ENCODE results near the gene TSPAN9.

TSPAN9 gene

DNA sequence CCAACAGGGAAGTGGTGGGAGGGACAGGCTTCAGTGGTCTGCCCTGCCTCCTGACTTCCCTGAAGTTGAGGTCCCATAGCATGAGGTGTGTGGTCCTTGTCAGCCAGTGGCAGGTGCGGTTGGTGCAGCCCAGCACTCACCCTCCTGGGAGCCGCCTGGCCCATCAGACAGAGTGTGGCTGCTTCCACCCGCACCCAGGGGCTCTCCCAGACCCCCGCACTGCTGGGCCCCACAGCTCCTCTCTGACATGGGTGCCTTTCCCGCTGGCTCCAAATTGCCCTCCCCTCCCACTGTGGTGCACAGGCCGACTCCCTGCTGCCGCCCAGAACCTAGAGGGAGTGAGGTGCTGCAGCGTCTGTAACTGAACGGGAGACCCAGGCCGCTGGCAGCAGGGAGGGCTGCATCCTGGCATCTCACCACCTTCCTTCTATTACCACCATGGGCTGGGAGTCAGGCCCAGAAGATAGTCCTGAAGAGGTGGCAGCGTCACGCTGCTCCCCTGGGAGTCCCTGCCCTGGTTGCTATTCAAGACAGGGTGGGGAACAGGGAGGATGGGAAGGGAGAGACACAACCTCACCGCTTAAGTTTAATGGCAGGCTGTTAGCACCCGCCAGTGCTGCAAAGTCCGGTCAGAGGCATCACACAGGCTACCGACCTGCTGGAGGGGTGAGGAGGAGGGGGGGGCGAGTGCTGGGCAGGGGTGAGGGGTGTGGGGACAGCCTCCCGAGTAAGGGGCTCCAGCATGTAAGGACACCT lies 233.3 kb downstream of the TSPAN9 start:
- H3K27me3 Mint-ChIP-seq (ENCODE audit: low read depth), result peaks cover 55% of the 10 kb centered on the region
- H3K27ac Mint-ChIP-seq, result no peak overlapping the region
- H3K4me1 Mint-ChIP-seq, result peaks cover 46% of the 10 kb centered on the region
- TF ChIP-seq CTCF (IDR thresholded peaks at IDR 0.05; ENCODE audit: unreplicated experiment in 3 of 3), result no peak
- no peaks in the 10 kb centered on the region for H3K9me3 Mint-ChIP-seq
- no peaks in the 10 kb centered on the region for H3K36me3 Mint-ChIP-seq (ENCODE audit: low read depth)
- no peak overlapping the region for H3K4me3 Mint-ChIP-seq

DNA sequence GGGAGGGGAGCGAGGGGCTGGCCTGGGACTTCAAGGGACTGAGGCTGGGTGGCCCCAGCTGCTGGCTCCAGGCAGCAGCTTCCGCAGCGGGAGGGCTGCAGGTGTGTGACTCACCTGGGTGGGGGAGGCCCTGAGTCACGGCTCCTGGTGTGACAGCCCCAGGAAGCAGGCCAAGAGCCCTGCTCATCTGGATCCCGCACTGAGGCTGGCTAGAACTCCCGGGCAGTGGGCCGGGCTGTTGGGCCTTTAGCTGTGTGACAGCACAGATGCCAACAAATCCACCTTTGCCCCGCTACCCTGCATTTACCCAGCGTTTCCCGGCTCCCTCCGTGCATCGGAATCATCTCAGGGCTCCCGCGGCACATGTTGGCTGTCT lies 233.8 kb downstream of the TSPAN9 start:
- no peak for TF ChIP-seq CTCF (IDR thresholded peaks at IDR 0.05; ENCODE audit: unreplicated experiment in 3 of 3)
- Mint-ChIP-seq H3K27ac (no peak overlapping the region), H3K36me3 (ENCODE audit: low read depth) (no peaks in the 10 kb centered on the region), H3K4me3 (no peak overlapping the region), H3K4me1 (peaks cover 50% of the 10 kb centered on the region), H3K9me3 (no peaks in the 10 kb centered on the region), H3K27me3 (ENCODE audit: low read depth) (peaks cover 58% of the 10 kb centered on the region)

- Mint-ChIP-seq H3K27ac (no peak overlapping the region), H3K9me3 (no peaks in the 10 kb centered on the region), H3K27me3 (ENCODE audit: low read depth) (peaks cover 56% of the 10 kb centered on the region), H3K4me1 (peaks cover 46% of the 10 kb centered on the region), H3K4me3 (no peak overlapping the region), H3K36me3 (ENCODE audit: low read depth) (no peaks in the 10 kb centered on the region)
- no peak for TF ChIP-seq CTCF (IDR thresholded peaks at IDR 0.05; ENCODE audit: unreplicated experiment in 3 of 3)
Measured at GRCh38 chr12:3311491-3312103, 234.4 kb downstream of the TSPAN9 start.

DNA sequence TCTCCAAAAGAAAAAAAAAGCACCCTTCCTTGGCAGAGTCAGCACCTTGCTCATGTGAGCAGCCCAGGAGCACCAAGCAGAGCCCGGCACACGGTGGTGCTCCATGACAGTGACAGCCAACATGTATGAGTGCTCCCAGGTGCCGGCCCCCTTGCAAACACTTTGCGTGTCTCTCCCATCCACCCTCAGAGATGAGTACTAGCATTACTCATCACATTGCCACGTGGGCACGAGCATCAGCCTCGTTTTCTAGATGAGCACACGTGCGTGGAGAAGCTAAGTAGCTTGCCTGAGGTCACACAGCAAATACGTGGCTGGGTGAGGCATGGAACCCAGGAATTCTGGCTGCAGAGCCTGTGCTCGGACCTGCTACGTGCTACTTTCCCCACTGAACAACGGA lies 235.9 kb downstream of the TSPAN9 start:
- peaks cover 45% of the 10 kb centered on the region for H3K27me3 Mint-ChIP-seq (ENCODE audit: low read depth)

DNA sequence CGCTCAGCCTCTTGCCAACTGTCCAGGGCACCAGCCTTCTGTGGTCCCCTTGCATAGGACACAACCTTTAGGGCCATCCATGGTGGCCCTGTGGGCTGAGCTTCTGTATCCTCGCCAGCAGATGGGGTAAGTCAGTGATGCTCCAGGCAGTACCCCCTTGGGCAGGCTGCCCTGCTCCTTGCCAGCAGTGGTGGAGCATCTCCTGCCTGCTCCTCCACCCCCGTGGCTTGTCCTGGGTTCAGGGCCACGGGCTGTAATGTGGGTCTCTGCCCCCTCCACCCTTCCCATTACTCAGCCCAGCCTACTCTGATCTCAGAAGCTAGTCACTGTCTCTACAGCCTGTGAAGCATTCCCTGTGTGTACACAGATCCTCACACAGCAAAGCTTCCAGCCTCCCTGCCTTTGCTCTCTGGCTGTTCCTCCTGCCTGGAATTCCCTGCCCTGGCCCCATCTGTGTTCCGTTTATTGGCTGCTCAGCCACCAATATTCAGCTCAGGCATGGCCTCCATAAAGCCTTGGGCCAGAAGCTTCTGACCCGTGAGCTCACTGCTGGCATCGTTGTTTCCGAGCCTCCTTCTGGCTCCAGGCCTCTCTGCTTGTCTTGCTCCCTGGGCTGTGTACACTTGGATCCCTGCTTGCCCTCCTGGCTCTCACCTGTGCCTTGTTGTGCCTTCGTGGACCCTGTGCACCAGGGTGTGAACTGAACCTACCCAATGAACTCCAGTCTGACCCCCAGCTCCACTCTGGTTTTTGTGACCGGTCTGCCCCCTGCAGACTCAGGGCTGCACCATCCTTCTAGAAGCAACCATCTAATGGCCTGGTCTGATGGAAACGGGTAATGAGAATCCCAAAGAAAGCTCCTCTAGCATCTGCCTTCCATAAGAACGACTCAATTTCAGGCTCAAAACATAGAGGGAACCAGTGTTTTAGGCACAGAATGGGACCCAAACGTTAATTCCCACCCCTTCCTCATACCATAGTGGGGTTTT lies 236.8 kb downstream of the TSPAN9 start:
- peaks cover 29% of the 10 kb centered on the region for H3K4me1 Mint-ChIP-seq
- no peaks in the 10 kb centered on the region for H3K9me3 Mint-ChIP-seq
- H3K36me3 Mint-ChIP-seq (ENCODE audit: low read depth), result no peaks in the 10 kb centered on the region
- no peak overlapping the region for H3K4me3 Mint-ChIP-seq
- peak in 2 of 3 experiments; percentile 33 to 37 for TF ChIP-seq CTCF (IDR thresholded peaks at IDR 0.05; ENCODE audit: unreplicated experiment in 3 of 3)
- peaks cover 38% of the 10 kb centered on the region for H3K27me3 Mint-ChIP-seq (ENCODE audit: low read depth)
- H3K27ac Mint-ChIP-seq, result peak overlapping the region in 1 of 3 experiments; percentile 28

More for the DNA sequence above, 235.9 kb downstream of the TSPAN9 start:
- peaks cover 31% of the 10 kb centered on the region for H3K4me1 Mint-ChIP-seq
- no peak for TF ChIP-seq CTCF (IDR thresholded peaks at IDR 0.05; ENCODE audit: unreplicated experiment in 3 of 3)
- H3K36me3 Mint-ChIP-seq (ENCODE audit: low read depth), result no peaks in the 10 kb centered on the region
- H3K27ac Mint-ChIP-seq, result no peak overlapping the region
- H3K4me3 Mint-ChIP-seq, result no peak overlapping the region
- H3K9me3 Mint-ChIP-seq, result no peaks in the 10 kb centered on the region
